Measurements from ENCODE around the gene TBC1D32.
"Not testable (repeated sequence)": the region's sequence is repeated elsewhere in the genome, so short reads cannot be mapped to it uniquely, and the experiment has no call there.

TBC1D32 gene

DNA sequence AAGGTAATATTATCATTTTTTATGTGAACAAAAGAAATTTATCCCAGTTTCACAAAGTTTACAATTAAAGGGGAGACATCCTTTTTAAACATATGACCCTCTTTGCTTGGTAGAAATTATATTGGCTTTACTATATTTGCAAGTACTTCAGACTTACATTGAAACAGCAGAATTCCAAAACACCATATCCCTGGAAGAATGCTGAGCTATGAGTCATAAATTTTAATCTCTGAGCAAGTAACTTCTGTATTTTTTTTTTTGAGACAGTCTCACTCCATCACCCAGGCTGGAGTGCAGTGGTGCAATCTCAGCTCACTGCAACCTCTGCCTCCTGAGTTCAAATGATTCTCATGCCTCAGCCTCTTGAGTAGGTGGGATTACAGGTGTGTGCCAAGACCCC, 240.4 kb downstream of the TBC1D32 start:
- Histone ChIP-seq H3K4me3 (ENCODE audit: low read depth in 1 of 5, low read length in 5 of 5) (no peak overlapping the region), H3K36me3 (ENCODE audit: control insufficient read depth in 5 of 5, insufficient read depth in 5 of 5, low read length in 5 of 5) (no peaks in the 10 kb centered on the region), H3K9ac (ENCODE audit: low read length in 5 of 5) (no peak overlapping the region), H3K27ac (ENCODE audit: low read depth, low read length) (no peak overlapping the region), H3K4me1 (ENCODE audit: control insufficient read depth in 5 of 5, insufficient read depth in 5 of 5, low read length in 5 of 5) (no peaks in the 10 kb centered on the region), H3K27me3 (ENCODE audit: control insufficient read depth in 5 of 5, insufficient read depth in 4 of 5, low read length in 5 of 5) (no peaks in the 10 kb centered on the region), H3K9me3 (ENCODE audit: control insufficient read depth in 5 of 5, low read length in 5 of 5) (no peaks in the 10 kb centered on the region)

DNA sequence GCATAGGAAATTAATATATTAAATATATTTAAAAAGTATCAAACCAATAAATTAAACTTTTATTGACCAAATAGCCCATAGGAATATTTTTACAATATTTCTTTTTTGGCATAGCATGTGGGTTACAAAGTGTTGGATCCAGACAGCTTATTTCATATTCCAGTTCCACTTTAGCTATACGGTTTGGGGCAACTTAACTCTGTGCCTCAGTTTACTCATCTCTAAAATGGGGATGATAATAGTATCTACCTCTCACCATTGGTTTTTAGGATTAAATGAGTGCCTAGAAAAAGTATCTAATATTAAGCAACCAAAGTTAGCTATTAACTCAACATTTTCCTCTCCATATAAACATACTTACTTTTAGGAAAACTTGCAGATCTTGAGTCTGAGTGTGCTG, 243.8 kb downstream of the TBC1D32 start:
- no peak overlapping the region for H3K4me3 ChIP-seq (ENCODE audit: low read depth in 1 of 5, low read length in 5 of 5)
- no peaks in the 10 kb centered on the region for H3K4me1 ChIP-seq (ENCODE audit: control insufficient read depth in 5 of 5, insufficient read depth in 5 of 5, low read length in 5 of 5)
- no peaks in the 10 kb centered on the region for H3K9me3 ChIP-seq (ENCODE audit: control insufficient read depth in 5 of 5, low read length in 5 of 5)
- H3K9ac ChIP-seq (ENCODE audit: low read length in 5 of 5), result no peak overlapping the region
- no peaks in the 10 kb centered on the region for H3K36me3 ChIP-seq (ENCODE audit: control insufficient read depth in 5 of 5, insufficient read depth in 5 of 5, low read length in 5 of 5)
- no peak overlapping the region for H3K27ac ChIP-seq (ENCODE audit: low read depth, low read length)
- no peaks in the 10 kb centered on the region for H3K27me3 ChIP-seq (ENCODE audit: control insufficient read depth in 5 of 5, insufficient read depth in 4 of 5, low read length in 5 of 5)

DNA sequence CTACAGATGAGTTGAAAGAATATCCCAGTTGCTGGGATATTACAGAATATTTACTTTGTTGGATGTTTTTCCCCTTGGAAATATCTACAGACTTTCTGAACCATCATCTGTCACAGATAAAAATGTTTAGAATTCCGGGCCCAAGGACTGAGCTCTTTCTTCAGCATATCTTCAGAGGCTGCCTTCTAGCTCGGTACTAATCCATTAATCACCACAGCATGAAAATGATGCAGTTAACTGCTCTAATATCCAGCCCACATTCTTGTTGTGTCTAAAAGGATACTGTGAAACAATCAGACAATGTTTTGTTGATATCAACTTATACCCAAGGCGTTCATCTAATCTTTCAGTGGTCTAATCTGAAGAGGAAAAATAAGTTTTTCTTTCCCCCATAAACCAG, 247.4 kb downstream of the TBC1D32 start:
- Histone ChIP-seq H3K4me3 (ENCODE audit: low read depth in 1 of 5, low read length in 5 of 5) (no peak overlapping the region), H3K27ac (ENCODE audit: low read depth, low read length) (no peak overlapping the region), H3K27me3 (ENCODE audit: control insufficient read depth in 5 of 5, insufficient read depth in 4 of 5, low read length in 5 of 5) (no peaks in the 10 kb centered on the region), H3K9me3 (ENCODE audit: control insufficient read depth in 5 of 5, low read length in 5 of 5) (no peaks in the 10 kb centered on the region), H3K9ac (ENCODE audit: low read length in 5 of 5) (no peak overlapping the region), H3K36me3 (ENCODE audit: control insufficient read depth in 5 of 5, insufficient read depth in 5 of 5, low read length in 5 of 5) (no peaks in the 10 kb centered on the region), H3K4me1 (ENCODE audit: control insufficient read depth in 5 of 5, insufficient read depth in 5 of 5, low read length in 5 of 5) (no peaks in the 10 kb centered on the region)

GRCh38 chr6:121076119-121076518, 258.2 kb downstream of the TBC1D32 start:
- Histone ChIP-seq H3K9ac (ENCODE audit: low read length in 5 of 5) (no peak overlapping the region), H3K27me3 (ENCODE audit: control insufficient read depth in 5 of 5, insufficient read depth in 4 of 5, low read length in 5 of 5) (no peaks in the 10 kb centered on the region), H3K36me3 (ENCODE audit: control insufficient read depth in 5 of 5, insufficient read depth in 5 of 5, low read length in 5 of 5) (no peaks in the 10 kb centered on the region), H3K27ac (ENCODE audit: low read depth, low read length) (no peak overlapping the region), H3K4me1 (ENCODE audit: control insufficient read depth in 5 of 5, insufficient read depth in 5 of 5, low read length in 5 of 5) (no peaks in the 10 kb centered on the region), H3K9me3 (ENCODE audit: control insufficient read depth in 5 of 5, low read length in 5 of 5) (no peaks in the 10 kb centered on the region), H3K4me3 (ENCODE audit: low read depth in 1 of 5, low read length in 5 of 5) (no peak overlapping the region)

- H3K9ac ChIP-seq (ENCODE audit: low read length in 5 of 5); H3K4me1 ChIP-seq (ENCODE audit: control insufficient read depth in 5 of 5, insufficient read depth in 5 of 5, low read length in 5 of 5); H3K9me3 ChIP-seq (ENCODE audit: control insufficient read depth in 5 of 5, low read length in 5 of 5); H3K27me3 ChIP-seq (ENCODE audit: control insufficient read depth in 5 of 5, insufficient read depth in 4 of 5, low read length in 5 of 5); H3K4me3 ChIP-seq (ENCODE audit: low read depth in 1 of 5, low read length in 5 of 5); H3K27ac ChIP-seq (ENCODE audit: low read depth, low read length); H3K36me3 ChIP-seq (ENCODE audit: control insufficient read depth in 5 of 5, insufficient read depth in 5 of 5, low read length in 5 of 5): not testable (repeated sequence)
Measured at GRCh38 chr6:121068749-121069148, 265.5 kb downstream of the TBC1D32 start.

- Histone ChIP-seq H3K4me3 (ENCODE audit: low read depth in 1 of 5, low read length in 5 of 5) (no peak overlapping the region), H3K27me3 (ENCODE audit: control insufficient read depth in 5 of 5, insufficient read depth in 4 of 5, low read length in 5 of 5) (no peaks in the 10 kb centered on the region), H3K36me3 (ENCODE audit: control insufficient read depth in 5 of 5, insufficient read depth in 5 of 5, low read length in 5 of 5) (no peaks in the 10 kb centered on the region), H3K9ac (ENCODE audit: low read length in 5 of 5) (no peak overlapping the region), H3K9me3 (ENCODE audit: control insufficient read depth in 5 of 5, low read length in 5 of 5) (peaks cover 0 to 4% (median 0%) of the 10 kb centered on the region in 5 donors), H3K27ac (ENCODE audit: low read depth, low read length) (no peak overlapping the region), H3K4me1 (ENCODE audit: control insufficient read depth in 5 of 5, insufficient read depth in 5 of 5, low read length in 5 of 5) (no peaks in the 10 kb centered on the region)
Measured at GRCh38 chr6:121067381-121067780, 266.9 kb downstream of the TBC1D32 start.

DNA sequence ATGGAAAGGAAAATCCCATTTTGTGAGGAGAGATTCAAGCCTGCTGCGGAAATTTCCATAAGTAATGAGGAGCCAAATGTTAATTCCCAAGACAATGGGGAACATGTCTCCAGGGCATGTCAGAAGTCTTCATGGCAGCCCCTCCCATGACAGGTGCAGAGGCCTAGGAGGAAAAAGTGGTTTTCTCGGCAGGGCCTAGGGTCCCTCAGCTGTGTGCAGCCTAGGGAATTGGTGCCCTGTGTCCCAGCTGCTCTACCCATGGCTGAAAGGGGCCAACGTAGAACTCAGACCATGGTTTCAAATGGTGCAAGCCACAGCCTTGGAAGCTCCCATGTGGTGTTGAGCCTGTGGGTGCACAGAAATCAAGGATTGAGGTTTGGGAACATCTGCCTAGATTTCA, 269.9 kb downstream of the TBC1D32 start:
- peaks cover 0 to 4% (median 0%) of the 10 kb centered on the region in 5 donors for H3K9me3 ChIP-seq (ENCODE audit: control insufficient read depth in 5 of 5, low read length in 5 of 5)
- no peaks in the 10 kb centered on the region for H3K4me1 ChIP-seq (ENCODE audit: control insufficient read depth in 5 of 5, insufficient read depth in 5 of 5, low read length in 5 of 5)
- no peak overlapping the region for H3K9ac ChIP-seq (ENCODE audit: low read length in 5 of 5)
- H3K36me3 ChIP-seq (ENCODE audit: control insufficient read depth in 5 of 5, insufficient read depth in 5 of 5, low read length in 5 of 5), result no peaks in the 10 kb centered on the region
- no peak overlapping the region for H3K4me3 ChIP-seq (ENCODE audit: low read depth in 1 of 5, low read length in 5 of 5)
- H3K27ac ChIP-seq (ENCODE audit: low read depth, low read length), result no peak overlapping the region
- no peaks in the 10 kb centered on the region for H3K27me3 ChIP-seq (ENCODE audit: control insufficient read depth in 5 of 5, insufficient read depth in 4 of 5, low read length in 5 of 5)

DNA sequence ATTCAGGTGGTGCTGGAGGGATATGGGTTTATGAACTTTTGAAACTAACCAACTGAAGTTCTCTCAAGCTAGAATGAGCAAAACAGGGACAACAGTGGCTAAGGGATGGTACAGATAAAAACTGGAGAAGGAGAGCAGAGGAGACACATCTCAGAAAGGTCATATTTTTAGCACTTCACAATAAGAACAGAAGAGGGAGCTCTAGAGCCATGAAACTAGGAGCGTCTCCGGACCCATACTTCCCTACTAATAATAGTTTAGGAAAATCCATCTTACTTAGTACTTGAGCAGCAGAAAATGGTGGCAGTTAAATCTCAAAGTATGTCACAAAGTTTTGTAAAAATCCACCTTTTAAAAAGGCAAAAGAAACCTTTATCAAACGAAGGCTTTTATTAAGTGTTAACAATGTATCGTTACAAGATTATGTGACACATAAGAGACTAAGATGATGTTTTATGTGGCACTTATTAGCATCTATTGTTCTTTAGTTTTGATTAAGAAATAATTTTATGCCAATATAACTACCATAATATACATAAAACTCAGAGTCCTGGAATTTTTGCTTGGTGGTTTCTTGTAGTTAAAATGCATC, 278.6 kb downstream of the TBC1D32 start:
- Histone ChIP-seq H3K9me3 (ENCODE audit: control insufficient read depth in 5 of 5, low read length in 5 of 5) (no peaks in the 10 kb centered on the region), H3K9ac (ENCODE audit: low read length in 5 of 5) (no peak overlapping the region), H3K4me3 (ENCODE audit: low read depth in 1 of 5, low read length in 5 of 5) (no peak overlapping the region), H3K27me3 (ENCODE audit: control insufficient read depth in 5 of 5, insufficient read depth in 4 of 5, low read length in 5 of 5) (no peaks in the 10 kb centered on the region), H3K27ac (ENCODE audit: low read depth, low read length) (no peak overlapping the region), H3K4me1 (ENCODE audit: control insufficient read depth in 5 of 5, insufficient read depth in 5 of 5, low read length in 5 of 5) (no peaks in the 10 kb centered on the region), H3K36me3 (ENCODE audit: control insufficient read depth in 5 of 5, insufficient read depth in 5 of 5, low read length in 5 of 5) (no peaks in the 10 kb centered on the region)

DNA sequence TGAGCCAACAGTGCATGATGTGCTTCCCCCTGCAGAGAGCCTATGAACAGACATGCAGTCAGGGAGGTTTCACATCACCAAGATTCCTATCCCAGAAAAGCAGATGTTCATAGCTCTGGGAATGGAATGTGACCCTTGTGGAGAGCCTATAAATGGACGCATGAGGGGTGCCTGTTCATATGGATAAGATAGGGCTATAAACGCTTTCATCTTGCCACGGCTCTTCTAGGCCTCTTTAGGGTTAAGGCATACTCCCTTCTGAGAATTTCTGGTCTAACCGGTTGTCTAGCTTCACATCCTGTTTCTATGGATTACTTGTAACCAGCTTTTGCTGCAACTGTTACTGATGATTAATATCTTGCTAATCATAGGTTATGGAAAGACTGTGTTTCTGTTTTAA, 285.7 kb downstream of the TBC1D32 start:
- H3K4me1 ChIP-seq (ENCODE audit: control insufficient read depth in 5 of 5, insufficient read depth in 5 of 5, low read length in 5 of 5); H3K27ac ChIP-seq (ENCODE audit: low read depth, low read length); H3K9ac ChIP-seq (ENCODE audit: low read length in 5 of 5); H3K27me3 ChIP-seq (ENCODE audit: control insufficient read depth in 5 of 5, insufficient read depth in 4 of 5, low read length in 5 of 5); H3K36me3 ChIP-seq (ENCODE audit: control insufficient read depth in 5 of 5, insufficient read depth in 5 of 5, low read length in 5 of 5); H3K9me3 ChIP-seq (ENCODE audit: control insufficient read depth in 5 of 5, low read length in 5 of 5); H3K4me3 ChIP-seq (ENCODE audit: low read depth in 1 of 5, low read length in 5 of 5): not testable (repeated sequence)

- H3K27me3 ChIP-seq (ENCODE audit: control insufficient read depth in 5 of 5, insufficient read depth in 4 of 5, low read length in 5 of 5); H3K9me3 ChIP-seq (ENCODE audit: control insufficient read depth in 5 of 5, low read length in 5 of 5); H3K4me3 ChIP-seq (ENCODE audit: low read depth in 1 of 5, low read length in 5 of 5); H3K27ac ChIP-seq (ENCODE audit: low read depth, low read length); H3K4me1 ChIP-seq (ENCODE audit: control insufficient read depth in 5 of 5, insufficient read depth in 5 of 5, low read length in 5 of 5); H3K36me3 ChIP-seq (ENCODE audit: control insufficient read depth in 5 of 5, insufficient read depth in 5 of 5, low read length in 5 of 5); H3K9ac ChIP-seq (ENCODE audit: low read length in 5 of 5): not testable (repeated sequence)
Measured at GRCh38 chr6:121044905-121045304, 289.4 kb downstream of the TBC1D32 start.

DNA sequence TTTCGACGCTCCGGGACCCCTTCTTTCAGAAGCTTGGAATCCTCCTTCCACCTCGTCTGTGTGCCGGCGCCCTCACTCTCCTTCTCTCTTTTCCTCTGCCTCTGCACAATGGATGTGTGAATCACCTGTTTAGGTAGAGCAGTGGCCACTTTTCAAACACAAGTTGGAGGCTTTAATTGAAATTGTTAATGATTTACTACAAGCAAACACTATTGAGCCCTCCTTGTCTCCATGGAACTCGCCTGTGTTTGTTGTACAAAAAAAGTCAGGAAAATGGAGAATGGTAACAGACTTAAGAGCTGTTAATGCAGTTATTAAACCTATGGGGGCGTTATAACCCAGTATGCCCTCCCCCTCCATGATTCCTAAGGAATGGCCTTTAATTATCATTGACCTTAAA, 290.6 kb downstream of the TBC1D32 start:
- H3K4me1 ChIP-seq (ENCODE audit: control insufficient read depth in 5 of 5, insufficient read depth in 5 of 5, low read length in 5 of 5); H3K27ac ChIP-seq (ENCODE audit: low read depth, low read length); H3K9me3 ChIP-seq (ENCODE audit: control insufficient read depth in 5 of 5, low read length in 5 of 5); H3K36me3 ChIP-seq (ENCODE audit: control insufficient read depth in 5 of 5, insufficient read depth in 5 of 5, low read length in 5 of 5); H3K9ac ChIP-seq (ENCODE audit: low read length in 5 of 5); H3K27me3 ChIP-seq (ENCODE audit: control insufficient read depth in 5 of 5, insufficient read depth in 4 of 5, low read length in 5 of 5); H3K4me3 ChIP-seq (ENCODE audit: low read depth in 1 of 5, low read length in 5 of 5): not testable (repeated sequence)

All from subcutaneous abdominal adipose tissue (tissue), 5 donors.